Measurements from ENCODE around the gene NDUFA8.

Gene NDUFA8

DNA sequence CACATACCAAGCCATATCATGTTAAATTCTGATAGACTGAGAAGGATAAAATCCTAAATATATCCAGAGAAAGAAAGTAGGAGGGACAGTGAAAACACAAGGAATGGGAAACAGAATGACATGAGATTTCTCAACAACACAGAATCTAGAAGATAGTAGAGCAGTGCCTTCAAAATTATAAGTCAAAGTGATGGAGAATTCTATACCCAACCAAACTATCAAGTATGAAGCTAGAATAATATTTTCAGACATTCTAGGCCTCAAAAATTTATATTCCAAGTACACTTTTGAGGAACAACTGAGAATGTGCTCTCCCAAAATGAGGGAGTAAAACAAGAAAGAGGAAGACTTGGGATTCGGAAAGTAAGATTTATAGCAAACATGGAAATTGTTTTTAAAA is 55.6 kb downstream of the NDUFA8 start:
- no peak overlapping the region for H3K27ac ChIP-seq
- no peak overlapping the region for H3K9ac ChIP-seq
- TF ChIP-seq CTCF (conservative IDR thresholded peaks at IDR 0.05; ENCODE audit: low read depth, low read length): no peak
- no peak overlapping the region for H2AFZ ChIP-seq (ENCODE audit: low read depth)
- no peak overlapping the region for H3K4me2 ChIP-seq
- no peaks in the 10 kb centered on the region for H3K79me2 ChIP-seq (ENCODE audit: insufficient read depth, low read depth)
- H3K27me3 ChIP-seq (ENCODE audit: insufficient read depth, low read depth): no peaks in the 10 kb centered on the region
- no peak overlapping the region for H3K4me3 ChIP-seq (IDR thresholded peaks at IDR 0.05; ENCODE audit: insufficient read depth, low read depth, low read length)
- H4K20me1 ChIP-seq (ENCODE audit: insufficient read depth): no peaks in the 10 kb centered on the region
- no peaks in the 10 kb centered on the region for H3K36me3 ChIP-seq (ENCODE audit: insufficient read depth)
- H3K4me1 ChIP-seq (ENCODE audit: low read depth, poor library complexity, severe bottlenecking): no peaks in the 10 kb centered on the region

DNA sequence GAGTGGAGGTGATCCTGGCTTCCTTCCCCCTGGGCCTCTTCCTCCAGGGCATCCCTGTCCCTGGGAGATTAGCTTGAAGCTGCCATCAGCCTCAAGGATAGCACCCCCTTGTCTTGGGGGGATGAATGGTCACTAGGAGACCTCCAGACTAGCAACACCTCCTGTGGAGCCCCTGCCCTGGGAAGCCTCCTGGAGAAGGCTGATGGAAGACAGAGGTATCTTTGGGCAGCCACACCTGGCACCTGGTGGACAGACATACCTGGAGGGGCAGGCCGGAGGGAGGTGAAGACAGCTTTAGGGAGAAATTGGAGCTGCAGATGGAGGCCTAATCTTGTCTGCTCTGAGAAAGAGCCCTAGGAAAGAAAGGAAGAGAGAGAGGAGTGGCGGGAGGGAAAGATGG is 57.4 kb downstream of the NDUFA8 start:
- H2AFZ ChIP-seq (ENCODE audit: low read depth): no peak overlapping the region
- no peak overlapping the region for H3K27ac ChIP-seq
- no peaks in the 10 kb centered on the region for H4K20me1 ChIP-seq (ENCODE audit: insufficient read depth)
- H3K79me2 ChIP-seq (ENCODE audit: insufficient read depth, low read depth): no peaks in the 10 kb centered on the region
- H3K4me1 ChIP-seq (ENCODE audit: low read depth, poor library complexity, severe bottlenecking): no peaks in the 10 kb centered on the region
- H3K27me3 ChIP-seq (ENCODE audit: insufficient read depth, low read depth): no peaks in the 10 kb centered on the region
- no peak for TF ChIP-seq CTCF (conservative IDR thresholded peaks at IDR 0.05; ENCODE audit: low read depth, low read length)
- no peak overlapping the region for H3K4me2 ChIP-seq
- no peak overlapping the region for H3K9ac ChIP-seq
- H3K4me3 ChIP-seq (IDR thresholded peaks at IDR 0.05; ENCODE audit: insufficient read depth, low read depth, low read length): no peak overlapping the region
- H3K36me3 ChIP-seq (ENCODE audit: insufficient read depth): no peaks in the 10 kb centered on the region

DNA sequence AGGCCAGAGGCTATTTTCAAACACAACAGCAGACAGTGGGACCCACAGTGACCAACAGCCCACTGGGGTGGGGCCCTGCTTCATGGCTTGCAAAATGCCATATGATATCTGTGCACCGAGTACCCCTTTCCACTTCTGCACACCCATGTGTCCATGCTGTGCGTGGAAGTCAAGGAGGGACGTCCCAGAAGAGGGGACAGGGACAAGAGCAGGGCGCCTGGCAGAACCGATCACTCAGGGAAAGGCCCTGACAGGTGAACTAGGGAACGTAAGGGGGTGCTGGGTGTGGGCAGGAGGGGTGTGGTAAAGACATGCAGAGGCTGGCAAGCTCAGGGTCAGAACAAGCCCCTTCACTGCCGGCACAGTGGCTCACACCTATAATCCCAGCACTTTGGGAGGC is 58.8 kb downstream of the NDUFA8 start:
- TF ChIP-seq CTCF (conservative IDR thresholded peaks at IDR 0.05; ENCODE audit: low read depth, low read length): no peak
- H3K36me3 ChIP-seq (ENCODE audit: insufficient read depth): no peaks in the 10 kb centered on the region
- no peak overlapping the region for H3K4me2 ChIP-seq
- no peaks in the 10 kb centered on the region for H3K79me2 ChIP-seq (ENCODE audit: insufficient read depth, low read depth)
- H4K20me1 ChIP-seq (ENCODE audit: insufficient read depth): no peaks in the 10 kb centered on the region
- no peaks in the 10 kb centered on the region for H3K27me3 ChIP-seq (ENCODE audit: insufficient read depth, low read depth)
- no peaks in the 10 kb centered on the region for H3K4me1 ChIP-seq (ENCODE audit: low read depth, poor library complexity, severe bottlenecking)
- no peak overlapping the region for H3K9ac ChIP-seq
- no peak overlapping the region for H2AFZ ChIP-seq (ENCODE audit: low read depth)
- H3K4me3 ChIP-seq (IDR thresholded peaks at IDR 0.05; ENCODE audit: insufficient read depth, low read depth, low read length): no peak overlapping the region
- H3K27ac ChIP-seq: no peak overlapping the region

DNA sequence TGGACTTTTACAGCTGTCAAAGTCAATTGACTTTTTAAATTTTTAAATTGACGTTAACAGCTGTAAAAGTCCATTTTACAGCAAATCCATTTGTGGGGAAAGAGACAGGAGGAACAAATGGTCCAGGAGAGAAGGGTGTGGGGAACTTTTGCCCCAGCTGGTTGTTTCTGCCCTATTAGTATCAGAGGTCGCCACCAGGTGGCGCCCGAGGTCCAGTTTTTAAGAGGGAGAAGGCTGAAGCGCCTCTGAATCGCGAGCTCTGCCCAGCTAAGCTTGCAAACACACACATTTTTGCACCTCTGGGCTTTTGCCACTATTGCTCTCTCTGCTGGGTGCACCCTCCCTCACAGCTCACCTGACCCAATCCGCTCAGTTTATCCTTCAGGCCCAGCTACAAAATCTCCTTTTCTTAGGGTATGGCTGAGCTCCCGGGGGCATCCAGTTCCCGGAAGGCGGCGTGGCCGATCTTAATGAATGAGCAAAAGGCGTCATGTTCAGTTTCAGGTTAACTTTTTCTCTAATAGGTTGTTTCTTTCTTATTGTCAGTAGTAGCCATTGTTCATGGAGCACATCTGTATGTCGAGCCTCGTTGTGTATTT is 60.2 kb downstream of the NDUFA8 start:
- TF ChIP-seq CTCF (conservative IDR thresholded peaks at IDR 0.05; ENCODE audit: low read depth, low read length): peak; percentile 83
- H2AFZ ChIP-seq (ENCODE audit: low read depth): peak overlapping the region; percentile 56
- H4K20me1 ChIP-seq (ENCODE audit: insufficient read depth): no peaks in the 10 kb centered on the region
- H3K27ac ChIP-seq: no peak overlapping the region
- no peak overlapping the region for H3K9ac ChIP-seq
- H3K36me3 ChIP-seq (ENCODE audit: insufficient read depth): no peaks in the 10 kb centered on the region
- H3K79me2 ChIP-seq (ENCODE audit: insufficient read depth, low read depth): no peaks in the 10 kb centered on the region
- H3K27me3 ChIP-seq (ENCODE audit: insufficient read depth, low read depth): peaks cover under 1% of the 10 kb centered on the region; the same call in 1 of the 2 replicates
- H3K4me2 ChIP-seq: no peak overlapping the region
- no peak overlapping the region for H3K4me3 ChIP-seq (IDR thresholded peaks at IDR 0.05; ENCODE audit: insufficient read depth, low read depth, low read length)
- H3K4me1 ChIP-seq (ENCODE audit: low read depth, poor library complexity, severe bottlenecking): peaks cover 6% of the 10 kb centered on the region

All from KMS-11 (cell line).